Prostate gland (tissue), 2 donors: ENCODE results near the gene ZBTB16.

ENCODE experiments used
- CTCF ChIP-seq, 4 experiments: fragments of 200-600 bp in 2 of 4; fragments of 450-650 bp in 2 of 4; sonication (generic) in 2 of 4; IDR thresholded peaks; 1 replicate in 3 of 4; 2 replicates in 1 of 4; pipeline ENCODE4 v1.5.1; 2016 to 2019; ENCODE audit warnings: antibody characterized with exemption in 4 of 4, mild to moderate bottlenecking in 2 of 4, moderate library complexity in 2 of 4
- POLR2AphosphoS5 ChIP-seq: sonication (generic); formaldehyde crosslinking; IDR thresholded peaks from one replicate; pipeline ENCODE4 v1.6.1; 2017; ENCODE audit warnings: antibody characterized with exemption

GRCh38 chr11:114080769-114081168 is 21.3 kb downstream of the ZBTB16 start:
- TF ChIP-seq CTCF (IDR thresholded peaks at IDR 0.05) (no peak), POLR2AphosphoS5 (no peak)
